HepG2 (cell line): Measurements from ENCODE around the gene FLOT2. TPM values are rescaled to one million over a fixed set of nuclear protein-coding genes. Genes with fewer than 3 reads are reported as not detected.
A peak's percentile ranks its signal among the peaks of the same experiment; 100 is the strongest.

Experiments
- HMGXB4 ChIP-seq, 2 experiments: sonication (generic) in 1 of 2; formaldehyde crosslinking in 1 of 2; IDR thresholded peaks; 2 replicates each; pipeline versions ENCODE4 v1.4.0 to v1.6.1; 2018 to 2020; ENCODE audit warnings: missing genetic modification reagents in 2 of 2, borderline replicate concordance in 1 of 2, low read depth in 1 of 2, mild to moderate bottlenecking in 1 of 2, missing biosample characterization in 1 of 2
- KLF15 ChIP-seq: sonication (generic); formaldehyde crosslinking; IDR thresholded peaks from 2 replicates; pipeline ENCODE4 v1.8.1; 2023; ENCODE audit warnings: borderline replicate concordance, mild to moderate bottlenecking, inconsistent platforms, missing genetic modification reagents, mixed read lengths
- NCOR1 ChIP-seq: fragments of 200-600 bp; sonication (generic); IDR thresholded peaks from 2 replicates; pipeline ENCODE4 v1.7.0; 2017; ENCODE audit warnings: antibody characterized with exemption, low read length, borderline replicate concordance
- RXRA ChIP-seq: sonication (generic); formaldehyde crosslinking; IDR thresholded peaks from 2 replicates; pipeline ENCODE4 v1.5.1; 2020; ENCODE audit warnings: missing genetic modification reagents
- SAP130 ChIP-seq: IDR thresholded peaks from 2 replicates; pipeline ENCODE4 v1.6.1; 2016; ENCODE audit warnings: low read depth
- YEATS4 ChIP-seq: sonication (generic); formaldehyde crosslinking; IDR thresholded peaks from 2 replicates; pipeline ENCODE4 v1.4.0; 2020; ENCODE audit warnings: missing genetic modification reagents, borderline replicate concordance
- ZBTB25 ChIP-seq: IDR thresholded peaks from 2 replicates; pipeline ENCODE4 v1.6.1; 2018; ENCODE audit warnings: missing genetic modification reagents
- ZC3H13 ChIP-seq: sonication (generic); formaldehyde crosslinking; IDR thresholded peaks from 2 replicates; pipeline ENCODE4 v1.8.1; 2023; ENCODE audit warnings: mild to moderate bottlenecking, missing genetic modification reagents, moderate library complexity
- ZHX2 ChIP-seq, 2 experiments: sonication (generic) in 1 of 2; formaldehyde crosslinking in 1 of 2; IDR thresholded peaks; 2 replicates each; pipeline versions ENCODE4 v1.6.1 to v1.9.0; 2014 to 2022; ENCODE audit warnings: antibody characterized with exemption in 1 of 2, borderline replicate concordance in 1 of 2, inconsistent platforms in 1 of 2, low read depth in 1 of 2, missing genetic modification reagents in 1 of 2
- ZNF232 ChIP-seq: sonication (generic); formaldehyde crosslinking; IDR thresholded peaks from 2 replicates; pipeline ENCODE4 v1.4.0; 2020; ENCODE audit warnings: missing genetic modification reagents, borderline replicate concordance
- ZNF468 ChIP-seq: sonication (generic); formaldehyde crosslinking; IDR thresholded peaks from 2 replicates; pipeline ENCODE4 v1.8.0; 2022; ENCODE audit warnings: mild to moderate bottlenecking, moderate library complexity, missing genetic modification reagents
- ZNF543 ChIP-seq: sonication (generic); formaldehyde crosslinking; IDR thresholded peaks from 2 replicates; pipeline ENCODE4 v1.4.0; 2020; ENCODE audit warnings: mild to moderate bottlenecking, missing genetic modification reagents
- ZNF558 ChIP-seq: sonication (generic); formaldehyde crosslinking; IDR thresholded peaks from 2 replicates; pipeline ENCODE4 v1.9.0; 2022; ENCODE audit warnings: mild to moderate bottlenecking, missing genetic modification reagents, borderline replicate concordance
- ZNF766 ChIP-seq: sonication (generic); formaldehyde crosslinking; IDR thresholded peaks from 2 replicates; pipeline ENCODE4 v1.5.0; 2020; ENCODE audit warnings: missing genetic modification reagents, borderline replicate concordance
- ZNF850 ChIP-seq: sonication (generic); formaldehyde crosslinking; conservative IDR thresholded peaks from 2 replicates; pipeline ENCODE4 v1.9.0; 2021; ENCODE audit warnings: mild to moderate bottlenecking, missing genetic modification reagents
- polyA plus RNA-seq, 8 experiments: library from polyadenylated mRNA; depleted of rRNA in 3 of 8; stranded (reverse) in 7 of 8; unstranded in 1 of 8; fragments of >200 nt; fragmentation: Illumina TruSeq in 4 of 8; extraction: Trizol in 4 of 8; gene quantifications; 2 replicates each; pipeline versions ENCODE4 v1.2.1 to v1.2.3, GENCODE V29; 2011 to 2016; ENCODE audit warnings: low read depth in 4 of 8, missing spikeins in 1 of 8, mixed read lengths in 1 of 8; ENCODE audit not compliant: insufficient read depth in 1 of 8
- total RNA-seq, 5 experiments: library from RNA; depleted of rRNA; stranded (reverse); fragments of >200 nt; fragmentation: Illumina TruSeq; extraction: Trizol; gene quantifications; 2 replicates each; pipeline ENCODE4 v1.2.3, GENCODE V29; 2016; ENCODE audit warnings: low read depth in 1 of 5

Gene FLOT2
- total and polyA plus RNA-seq, 2 of the 13 experiments (the other 11 are each of a cell fraction or from before 2014, with no cell fraction given), result 54.3 to 54.5 TPM

- TF ChIP-seq ZNF766 (CRISPR knock-in tag) (0 out of 2 replicates have a peak, but pooled peaks have one; percentile 9), ZC3H13 (CRISPR knock-in tag) (peak; percentile 77; the same call in 1 of the 2 replicates), ZHX2 (IDR thresholded peaks at IDR 0.05; ENCODE audit: low read depth) (no peak), ZHX2 (CRISPR knock-in tag; IDR thresholded peaks at IDR 0.05; ENCODE audit: borderline replicate concordance) (no peak), SAP130 (CRISPR knock-in tag) (peak; percentile 67), ZNF468 (CRISPR knock-in tag) (peak; percentile 63; the same call in 1 of the 2 replicates), HMGXB4 (CRISPR knock-in tag; IDR thresholded peaks at IDR 0.05; ENCODE audit: borderline replicate concordance in 1 of 2, low read depth in 1 of 2) (peak; percentile 51 to 89), ZBTB25 (CRISPR knock-in tag) (0 out of 2 replicates have a peak, but pooled peaks have one; percentile 24), ZNF850 (CRISPR knock-in tag) (no peak), ZNF543 (CRISPR knock-in tag) (peak; percentile 42; the same call in 1 of the 2 replicates), RXRA (CRISPR knock-in tag) (peak; percentile 63), YEATS4 (CRISPR knock-in tag) (peak; percentile 77), ZNF232 (no peak), NCOR1 (no peak), KLF15 (CRISPR knock-in tag) (peak; percentile 52; the same call in 1 of the 2 replicates), ZNF558 (CRISPR knock-in tag) (no peak)
Measured at GRCh38 chr17:28896884-28897768, at the start of gene FLOT2 (continued).
